HL-60 (cell line): ENCODE data around the gene TUBGCP5.

Source experiments
- DNase-seq, 2 experiments: peaks; one replicate each; pipeline ENCODE4 v3.0.0-alpha.2; 2010 to 2020; ENCODE audit warnings: low read depth in 1 of 2, low spot score in 1 of 2
- H3K27ac ChIP-seq: fragments of 250-450 bp; sonication (Bioruptor Pico); replicated peaks from 2 replicates; pipeline ENCODE4 v1.5.1; 2020; ENCODE audit warnings: mild to moderate bottlenecking, moderate library complexity
- H3K27me3 ChIP-seq: fragments of 250-450 bp; sonication (Bioruptor Pico); 2 replicates; pipeline ENCODE4 v1.5.1; 2021; ENCODE audit warnings: mild to moderate bottlenecking, moderate library complexity; ENCODE audit not compliant: insufficient read depth, poor library complexity, severe bottlenecking
- H3K4me3 ChIP-seq: replicated peaks from 2 replicates; pipeline ENCODE4 v1.5.1; 2011; ENCODE audit warnings: mild to moderate bottlenecking, control low read depth, low read length; ENCODE audit not compliant: insufficient read depth
- GABPA ChIP-seq: IDR thresholded peaks from 2 replicates; pipeline ENCODE4 v1.6.1; 2012; ENCODE audit warnings: low read depth
- POLR2AphosphoS5 ChIP-seq: IDR thresholded peaks from 2 replicates; pipeline ENCODE4 v1.6.1; 2012; ENCODE audit warnings: low read depth
- SPI1 ChIP-seq: IDR thresholded peaks from 2 replicates; pipeline ENCODE4 v1.6.1; 2012; ENCODE audit warnings: low read depth, mild to moderate bottlenecking, borderline replicate concordance
- TF ChIP-seq, protein P1 (sequence below): IDR thresholded peaks from 2 replicates; pipeline ENCODE4 v1.6.1; 2012; ENCODE audit warnings: low read depth; ENCODE audit not compliant: insufficient replicate concordance
- TF ChIP-seq, protein P2 (sequence below): IDR thresholded peaks from one replicate; pipeline ENCODE4 v1.5.1; 2011; ENCODE audit warnings: low read length, control low read depth, inconsistent platforms; ENCODE audit not compliant: insufficient read depth

The TUBGCP5 gene

DNA sequence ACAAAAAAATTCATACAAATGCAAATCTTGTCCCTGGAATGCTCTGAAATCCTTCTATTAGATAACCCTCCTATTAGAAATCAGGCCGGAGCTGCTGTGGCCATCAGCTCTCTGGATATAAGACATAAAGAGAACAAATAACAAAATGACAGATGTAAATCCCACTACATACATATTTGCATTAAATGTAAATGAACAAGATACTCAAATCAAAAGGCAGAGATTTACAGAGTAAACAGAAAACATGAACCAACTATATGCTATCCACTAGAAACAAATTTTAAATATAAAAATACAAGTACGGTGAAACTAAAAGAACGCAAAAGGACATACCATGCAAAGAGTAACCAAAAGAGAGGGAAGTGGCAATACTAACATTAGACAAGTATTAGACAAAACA lies 69.9 kb downstream of the TUBGCP5 start:
- no peak for TF ChIP-seq POLR2AphosphoS5
- TF ChIP-seq, protein P1, sequence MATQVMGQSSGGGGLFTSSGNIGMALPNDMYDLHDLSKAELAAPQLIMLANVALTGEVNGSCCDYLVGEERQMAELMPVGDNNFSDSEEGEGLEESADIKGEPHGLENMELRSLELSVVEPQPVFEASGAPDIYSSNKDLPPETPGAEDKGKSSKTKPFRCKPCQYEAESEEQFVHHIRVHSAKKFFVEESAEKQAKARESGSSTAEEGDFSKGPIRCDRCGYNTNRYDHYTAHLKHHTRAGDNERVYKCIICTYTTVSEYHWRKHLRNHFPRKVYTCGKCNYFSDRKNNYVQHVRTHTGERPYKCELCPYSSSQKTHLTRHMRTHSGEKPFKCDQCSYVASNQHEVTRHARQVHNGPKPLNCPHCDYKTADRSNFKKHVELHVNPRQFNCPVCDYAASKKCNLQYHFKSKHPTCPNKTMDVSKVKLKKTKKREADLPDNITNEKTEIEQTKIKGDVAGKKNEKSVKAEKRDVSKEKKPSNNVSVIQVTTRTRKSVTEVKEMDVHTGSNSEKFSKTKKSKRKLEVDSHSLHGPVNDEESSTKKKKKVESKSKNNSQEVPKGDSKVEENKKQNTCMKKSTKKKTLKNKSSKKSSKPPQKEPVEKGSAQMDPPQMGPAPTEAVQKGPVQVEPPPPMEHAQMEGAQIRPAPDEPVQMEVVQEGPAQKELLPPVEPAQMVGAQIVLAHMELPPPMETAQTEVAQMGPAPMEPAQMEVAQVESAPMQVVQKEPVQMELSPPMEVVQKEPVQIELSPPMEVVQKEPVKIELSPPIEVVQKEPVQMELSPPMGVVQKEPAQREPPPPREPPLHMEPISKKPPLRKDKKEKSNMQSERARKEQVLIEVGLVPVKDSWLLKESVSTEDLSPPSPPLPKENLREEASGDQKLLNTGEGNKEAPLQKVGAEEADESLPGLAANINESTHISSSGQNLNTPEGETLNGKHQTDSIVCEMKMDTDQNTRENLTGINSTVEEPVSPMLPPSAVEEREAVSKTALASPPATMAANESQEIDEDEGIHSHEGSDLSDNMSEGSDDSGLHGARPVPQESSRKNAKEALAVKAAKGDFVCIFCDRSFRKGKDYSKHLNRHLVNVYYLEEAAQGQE: no peak
- no peak for TF ChIP-seq GABPA
- TF ChIP-seq SPI1: no peak
- TF ChIP-seq, protein P2, sequence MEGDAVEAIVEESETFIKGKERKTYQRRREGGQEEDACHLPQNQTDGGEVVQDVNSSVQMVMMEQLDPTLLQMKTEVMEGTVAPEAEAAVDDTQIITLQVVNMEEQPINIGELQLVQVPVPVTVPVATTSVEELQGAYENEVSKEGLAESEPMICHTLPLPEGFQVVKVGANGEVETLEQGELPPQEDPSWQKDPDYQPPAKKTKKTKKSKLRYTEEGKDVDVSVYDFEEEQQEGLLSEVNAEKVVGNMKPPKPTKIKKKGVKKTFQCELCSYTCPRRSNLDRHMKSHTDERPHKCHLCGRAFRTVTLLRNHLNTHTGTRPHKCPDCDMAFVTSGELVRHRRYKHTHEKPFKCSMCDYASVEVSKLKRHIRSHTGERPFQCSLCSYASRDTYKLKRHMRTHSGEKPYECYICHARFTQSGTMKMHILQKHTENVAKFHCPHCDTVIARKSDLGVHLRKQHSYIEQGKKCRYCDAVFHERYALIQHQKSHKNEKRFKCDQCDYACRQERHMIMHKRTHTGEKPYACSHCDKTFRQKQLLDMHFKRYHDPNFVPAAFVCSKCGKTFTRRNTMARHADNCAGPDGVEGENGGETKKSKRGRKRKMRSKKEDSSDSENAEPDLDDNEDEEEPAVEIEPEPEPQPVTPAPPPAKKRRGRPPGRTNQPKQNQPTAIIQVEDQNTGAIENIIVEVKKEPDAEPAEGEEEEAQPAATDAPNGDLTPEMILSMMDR: no peak
- H3K4me3 ChIP-seq: no peak overlapping the region
- no peak overlapping the region for H3K27ac ChIP-seq
- no peak for DNase-seq
- H3K27me3 ChIP-seq: no peaks in the 10 kb centered on the region

DNA sequence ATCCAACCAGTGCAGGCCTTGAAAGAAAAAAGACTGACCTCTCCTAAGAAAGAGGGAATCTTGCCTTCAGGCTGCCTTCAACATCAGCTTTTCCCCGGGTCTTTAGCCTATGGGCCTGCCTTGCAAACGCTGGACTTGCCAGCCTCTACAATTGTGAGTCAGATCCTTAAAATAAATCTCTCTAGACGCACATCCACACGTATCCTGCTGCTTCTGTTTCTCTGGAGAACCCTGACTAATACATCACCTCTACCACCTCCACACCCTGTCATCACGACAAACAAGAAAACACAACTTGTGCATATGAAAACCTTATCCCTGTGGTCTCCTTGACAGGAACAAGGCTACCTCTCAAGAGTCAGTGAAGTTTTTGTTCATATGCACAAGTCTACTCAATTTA lies 71.0 kb downstream of the TUBGCP5 start:
- DNase-seq: no peak
- no peak overlapping the region for H3K4me3 ChIP-seq
- TF ChIP-seq POLR2AphosphoS5: no peak
- no peak for TF ChIP-seq SPI1
- TF ChIP-seq, protein P1: no peak
- TF ChIP-seq GABPA: no peak
- TF ChIP-seq, protein P2: no peak
- H3K27me3 ChIP-seq: no peaks in the 10 kb centered on the region
- H3K27ac ChIP-seq: no peak overlapping the region

DNA sequence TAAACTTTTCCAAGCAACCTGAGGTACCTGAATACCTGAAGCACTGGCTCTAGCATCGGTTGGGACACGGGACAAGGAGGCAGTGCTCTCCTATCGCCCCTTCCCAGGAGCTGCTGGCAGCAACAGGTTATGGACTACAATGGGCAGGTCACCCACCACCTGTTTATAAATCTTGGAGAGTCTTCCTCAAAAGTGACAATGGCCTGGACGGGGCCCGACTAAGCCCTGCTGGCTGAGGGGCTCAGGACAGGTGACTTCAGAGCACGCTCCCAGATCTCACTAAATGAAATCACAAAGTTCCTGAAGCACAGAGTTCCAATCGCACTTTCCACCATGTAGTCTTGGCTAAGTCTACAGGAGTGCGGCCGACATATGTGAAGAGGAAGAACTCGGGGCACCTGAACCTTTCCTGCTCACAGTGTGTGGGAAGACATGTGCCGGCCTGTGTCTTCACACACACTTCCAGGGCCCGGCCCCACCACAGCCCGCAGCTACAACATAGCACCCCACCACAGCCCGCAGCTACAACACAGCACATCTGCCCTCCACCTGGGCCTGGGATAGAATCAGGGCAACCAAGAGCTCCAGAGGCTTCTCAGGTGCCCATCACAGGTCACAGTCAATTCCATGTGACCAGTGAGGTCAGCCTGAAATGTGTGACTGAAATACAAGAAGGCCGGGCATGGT lies 72.1 kb downstream of the TUBGCP5 start:
- DNase-seq: no peak
- H3K27me3 ChIP-seq: no peaks in the 10 kb centered on the region
- no peak overlapping the region for H3K4me3 ChIP-seq
- H3K27ac ChIP-seq: no peak overlapping the region
- TF ChIP-seq GABPA (no peak), SPI1 (no peak), POLR2AphosphoS5 (no peak)
- TF ChIP-seq, protein P2: no peak
- TF ChIP-seq, protein P1: no peak
